Psoas muscle (tissue), 8 donors: ENCODE measurements around the gene FDXR. TPM values are rescaled to one million over a fixed set of nuclear protein-coding genes. Genes with fewer than 3 reads are reported as not detected.

ENCODE experiments used
- ATAC-seq, 4 donors: fragments of 200-7000 bp; cut with Tn5 transposase; one replicate each; pipeline ENCODE4 v1.9.1; 2020; ENCODE audit warnings: moderate library complexity in 3 of 4, mild to moderate bottlenecking in 2 of 4
- DNase-seq, 2 donors: peaks; one replicate each; pipeline ENCODE4 v3.0.0-alpha.2; 2020
- H3K27ac ChIP-seq: fragments of 200-600 bp; one replicate; pipeline ENCODE4 v1.8.0; 2022
- H3K27me3 ChIP-seq, 3 donors: fragments of 200-600 bp in 1 of 3; one replicate each; pipeline versions ENCODE4 v1.6.1 to v1.8.0; 2013 to 2022; ENCODE audit warnings: low read length in 2 of 3, mild to moderate bottlenecking in 2 of 3, moderate library complexity in 1 of 3; ENCODE audit not compliant: insufficient read depth in 3 of 3
- H3K36me3 ChIP-seq, 2 donors: fragments of 200-600 bp in 1 of 2; one replicate each; pipeline versions ENCODE4 v1.6.1 to v1.8.0; 2013 to 2022; ENCODE audit warnings: low read depth in 1 of 2, mild to moderate bottlenecking in 1 of 2, moderate library complexity in 1 of 2; ENCODE audit not compliant: insufficient read depth in 1 of 2
- H3K4me1 ChIP-seq: fragments of 200-600 bp; one replicate; pipeline ENCODE4 v1.8.0; 2022
- H3K4me3 ChIP-seq: fragments of 200-600 bp; one replicate; pipeline ENCODE4 v1.8.0; 2022; ENCODE audit warnings: mild to moderate bottlenecking
- H3K9me3 ChIP-seq: fragments of 200-600 bp; one replicate; pipeline ENCODE4 v1.8.0; 2022
- CTCF ChIP-seq: fragments of 200-600 bp; IDR thresholded peaks from one replicate; pipeline ENCODE4 v1.8.0; 2022; ENCODE audit warnings: antibody characterized with exemption
- WGBS, 3 donors: extraction: QIAGEN DNeasy Blood & Tissue Kit; methylation state at CpG; one replicate each; pipeline versions ENCODE4 v1.1.6 to v1.1.7; 2013; 5-methylcytosine and 5-hydroxymethylcytosine counted together
- intact Hi-C, 2 donors: fragments of 100-400 bp; cut with DNase I; formaldehyde crosslinking; loops; one replicate each; pipeline versions ENCODE4 v1.11.0 to v1.14.2; 2022
- polyA plus RNA-seq, 3 donors: library from polyadenylated mRNA; stranded (reverse); fragments of 200-250 nt; gene quantifications; one replicate each; pipeline ENCODE4 v1.2.3, GENCODE V29; 2013
- total RNA-seq, 4 donors: library from RNA; stranded (reverse); fragmentation: NEBNext Ultra II Directional in 2 of 4; extraction: Animal tissue kit (Norgen Biotek cat#: 25700) in 2 of 4; gene quantifications; one replicate each; pipeline versions ENCODE4 v1.2.1 to v1.2.4, GENCODE V29; 2021 to 2023
- donor health status: healthy with polysubstance abuse.
- donor health status: DM: no; HTN: no; CAD: no; lungs with moderate emphysema.
- donor health status: Bipolar disorder and iron deficiency.
- donor health status: healthy.
- donor health status: DM: yes; HTN: yes; CAD: no.
- donor health status: DM: no; HTN: no; CAD: no.
- donor health status: DM: no; HTN: no; CAD: no.
- donor health status: DM: yes; HTN: yes; CAD: no.

The FDXR gene
- total and polyA plus RNA-seq, 7 donors: 3.0 to 7.9 (median 3.7) TPM

GRCh38 chr17:74821655-74822334, 51.0 kb downstream of the FDXR start:
- no peaks in the 10 kb centered on the region for H3K27me3 ChIP-seq
- DNase-seq (no peak), ATAC-seq (no peak)
- no peaks in the 10 kb centered on the region for H3K4me1 ChIP-seq
- H3K4me3 ChIP-seq: no peak overlapping the region
- H3K9me3 ChIP-seq: no peaks in the 10 kb centered on the region
- H3K36me3 ChIP-seq: peaks cover 0 to 15% of the 10 kb centered on the region in 2 donors
- H3K27ac ChIP-seq: no peak overlapping the region
- intact Hi-C loops: no loop called here
- no peak for TF ChIP-seq CTCF
- 67 to 68% (median 67%) methylated on average over 13 of the region's 13 CpGs for WGBS, 3 donors

- intact Hi-C loops: no loop called here
- ATAC-seq: no peak
- no peak for DNase-seq
- no peak overlapping the region for H3K4me3 ChIP-seq
- H3K27ac ChIP-seq: no peak overlapping the region
- no peaks in the 10 kb centered on the region for H3K27me3 ChIP-seq
- 93 to 97% (median 95%) methylated on average over 16 of the region's 16 CpGs for WGBS, 3 donors
- H3K4me1 ChIP-seq: no peaks in the 10 kb centered on the region
- H3K36me3 ChIP-seq: peaks cover 0 to 15% of the 10 kb centered on the region in 2 donors
- no peak for TF ChIP-seq CTCF
- no peaks in the 10 kb centered on the region for H3K9me3 ChIP-seq
Observed at GRCh38 chr17:74819801-74820436, 52.9 kb downstream of the FDXR start.

GRCh38 chr17:74818291-74818938, 54.4 kb downstream of the FDXR start:
- Histone ChIP-seq H3K36me3 (peaks cover 0 to 15% of the 10 kb centered on the region in 2 donors), H3K27ac (no peak overlapping the region), H3K27me3 (no peaks in the 10 kb centered on the region), H3K4me3 (no peak overlapping the region), H3K4me1 (no peaks in the 10 kb centered on the region), H3K9me3 (no peaks in the 10 kb centered on the region)
- intact Hi-C loops: no loop called here
- 95 to 97% (median 96%) methylated on average over 16 of the region's 16 CpGs for WGBS, 3 donors
- no peak for TF ChIP-seq CTCF
- ATAC-seq: no peak
- DNase-seq: no peak

GRCh38 chr17:74816905-74817620, 55.7 kb downstream of the FDXR start:
- DNase-seq (no peak), ATAC-seq (no peak)
- Histone ChIP-seq H3K4me1 (no peaks in the 10 kb centered on the region), H3K36me3 (peaks cover 0 to 15% of the 10 kb centered on the region in 2 donors), H3K9me3 (no peaks in the 10 kb centered on the region), H3K27me3 (no peaks in the 10 kb centered on the region), H3K27ac (no peak overlapping the region), H3K4me3 (no peak overlapping the region)
- 74 to 83% (median 80%) methylated on average over 17 to 18 of the region's 18 CpGs for WGBS, 3 donors
- no peak for TF ChIP-seq CTCF
- intact Hi-C loops: no loop called here
